Esophagus squamous epithelium (tissue), 5 donors: ENCODE data around the gene DCC. TPM values are rescaled to one million over a fixed set of nuclear protein-coding genes. Genes with fewer than 3 reads are reported as not detected.

Experiments
- DNase-seq: peaks from one replicate; lab custom pipeline; 2025; lab: John Stamatoyannopoulos, UW
- H3K27ac ChIP-seq, 4 donors: fragments of 200-600 bp; sonication (generic); one replicate each; pipeline ENCODE4 v1.5.1; 2016 to 2019; ENCODE audit warnings: mild to moderate bottlenecking in 1 of 4
- H3K27me3 ChIP-seq, 4 donors: fragments of 200-600 bp; sonication (generic); 1 replicate in 3 of 4; 2 replicates in 1 of 4; pipeline versions ENCODE4 v1.5.1 to v1.6.0; 2017 to 2021; ENCODE audit warnings: antibody characterized with exemption in 1 of 4
- H3K36me3 ChIP-seq, 3 donors: fragments of 200-600 bp; sonication (generic); one replicate each; pipeline ENCODE4 v1.5.1; 2016 to 2019
- H3K4me1 ChIP-seq, 3 donors: fragments of 200-600 bp; sonication (generic); one replicate each; pipeline ENCODE4 v1.5.1; 2017 to 2019
- H3K4me3 ChIP-seq, 4 donors: fragments of 200-600 bp; sonication (generic); 1 replicate in 3 of 4; 2 replicates in 1 of 4; pipeline ENCODE4 v1.5.1; 2016 to 2019; ENCODE audit warnings: mild to moderate bottlenecking in 2 of 4, moderate library complexity in 1 of 4
- H3K9me3 ChIP-seq, 3 donors: fragments of 200-600 bp; sonication (generic); one replicate each; pipeline ENCODE4 v1.5.1; 2016 to 2019
- CTCF ChIP-seq, 6 experiments: fragments of 450-650 bp in 4 of 6; fragments of 200-600 bp in 2 of 6; sonication (generic) in 2 of 6; IDR thresholded peaks; one replicate each; pipeline ENCODE4 v1.5.1; 2016 to 2019; ENCODE audit warnings: antibody characterized with exemption in 6 of 6, mild to moderate bottlenecking in 4 of 6, moderate library complexity in 4 of 6
- POLR2A ChIP-seq, 4 donors: fragments of 450-650 bp; IDR thresholded peaks; one replicate each; pipeline ENCODE4 v1.6.1; 2017; ENCODE audit warnings: antibody characterized with exemption in 4 of 4, mild to moderate bottlenecking in 4 of 4, moderate library complexity in 3 of 4
- WGBS, 2 donors: methylation state at CpG; one replicate each; pipeline ENCODE4 v1.1.5; 2018; 5-methylcytosine and 5-hydroxymethylcytosine counted together
- intact Hi-C: fragments of 100-400 bp; cut with DNase I; formaldehyde crosslinking; loops from one replicate; pipeline ENCODE4 v1.15.0; 2022
- total RNA-seq, 4 donors: library from RNA; depleted of rRNA; stranded (reverse); fragments of >200 nt; gene quantifications; one replicate each; pipeline ENCODE4 v1.1.0, GENCODE V29; 2016
- donor health status: DM: yes; HTN: yes; CAD: no.

The DCC gene
- total RNA-seq, 4 donors from 2014 or later = 0.06 to 0.95 TPM; not detected in 2

- no peaks in the 10 kb centered on the region for H3K27me3 ChIP-seq
- no peak for TF ChIP-seq CTCF (IDR thresholded peaks at IDR 0.05)
- TF ChIP-seq POLR2A (IDR thresholded peaks at IDR 0.05) = no peak
- no peaks in the 10 kb centered on the region for H3K36me3 ChIP-seq
- WGBS, 2 donors = 49 to 53% methylated on average over 5 of the region's 5 CpGs
- H3K4me3 ChIP-seq = no peak overlapping the region
- intact Hi-C loops = no loop called here
- no peaks in the 10 kb centered on the region for H3K4me1 ChIP-seq
- H3K9me3 ChIP-seq = no peaks in the 10 kb centered on the region
- no peak overlapping the region for H3K27ac ChIP-seq
- DNase-seq = no peak
These were observed 753.6 kb downstream of the DCC start for GRCh38 chr18:53093636-53094035.

DNA sequence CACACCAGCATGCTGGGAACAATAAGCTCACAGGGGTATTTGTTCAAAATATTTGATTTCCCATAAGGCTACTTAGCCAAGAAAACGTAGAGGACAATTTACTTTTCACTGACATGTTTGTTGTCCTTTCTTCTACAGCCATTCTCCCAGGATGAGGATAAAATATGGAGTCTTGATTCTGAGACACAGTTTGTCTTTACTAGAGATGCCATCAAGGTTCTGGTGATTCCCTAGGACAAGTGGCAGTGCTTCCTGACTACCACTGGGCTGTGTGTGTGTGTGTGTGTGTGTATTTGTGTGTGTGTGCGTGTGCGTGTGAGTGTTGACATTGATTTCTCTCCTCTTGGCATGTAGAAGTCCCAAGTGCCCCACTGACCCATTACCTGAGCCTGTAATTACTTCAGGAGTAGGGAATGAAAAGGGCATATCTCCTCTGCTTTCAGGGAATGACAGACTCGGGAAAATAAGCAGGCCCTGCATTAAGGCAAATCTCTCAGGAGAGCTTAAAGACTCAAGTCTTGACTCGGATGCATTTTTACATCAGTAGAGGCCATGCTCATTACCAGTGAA is 761.6 kb downstream of the DCC start:
- intact Hi-C loops = no loop called here

DNA sequence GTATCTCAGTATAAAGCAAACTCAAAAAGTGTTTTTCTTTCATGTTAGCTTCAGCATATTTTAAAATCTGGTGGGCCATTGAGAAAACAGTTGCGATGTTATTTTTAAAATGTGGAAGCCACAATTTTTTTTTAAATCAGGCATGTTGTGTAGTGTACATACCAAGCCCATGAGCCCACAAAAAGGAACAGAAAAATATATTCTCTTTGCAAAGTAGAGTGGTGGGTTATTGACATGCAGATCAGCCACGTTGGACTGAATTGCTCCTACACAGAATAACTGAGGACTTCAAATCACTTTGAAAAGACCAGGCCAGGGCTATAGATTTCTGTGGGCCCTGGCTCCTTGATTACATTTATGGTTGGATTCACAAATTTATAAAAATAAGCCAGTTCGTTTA is 774.4 kb downstream of the DCC start:
- peaks cover 0 to 3% (median 0%) of the 10 kb centered on the region in 3 donors for H3K9me3 ChIP-seq
- H3K4me1 ChIP-seq = no peaks in the 10 kb centered on the region
- H3K27me3 ChIP-seq = no peaks in the 10 kb centered on the region
- intact Hi-C loops = no loop called here
- 47 to 60% methylated on average over 3 of the region's 3 CpGs for WGBS, 2 donors
- DNase-seq = no peak
- no peak overlapping the region for H3K27ac ChIP-seq
- H3K4me3 ChIP-seq = no peak overlapping the region
- no peaks in the 10 kb centered on the region for H3K36me3 ChIP-seq
- TF ChIP-seq POLR2A (IDR thresholded peaks at IDR 0.05) = no peak
- TF ChIP-seq CTCF (IDR thresholded peaks at IDR 0.05) = no peak

More for the DNA sequence above, 761.6 kb downstream of the DCC start:
- TF ChIP-seq POLR2A (IDR thresholded peaks at IDR 0.05) = no peak
- no peak for TF ChIP-seq CTCF (IDR thresholded peaks at IDR 0.05)
- H3K4me1 ChIP-seq = no peaks in the 10 kb centered on the region
- WGBS, 2 donors = 65 to 76% methylated on average over 3 to 5 of the region's 5 CpGs
- no peak for DNase-seq
- H3K27ac ChIP-seq = no peak overlapping the region
- H3K27me3 ChIP-seq = no peaks in the 10 kb centered on the region
- H3K9me3 ChIP-seq = no peaks in the 10 kb centered on the region
- no peak overlapping the region for H3K4me3 ChIP-seq
- H3K36me3 ChIP-seq = no peaks in the 10 kb centered on the region

GRCh38 chr18:53115876-53116585 is 776.0 kb downstream of the DCC start:
- TF ChIP-seq POLR2A (IDR thresholded peaks at IDR 0.05) (no peak), CTCF (IDR thresholded peaks at IDR 0.05) (no peak)
- Histone ChIP-seq H3K27ac (no peak overlapping the region), H3K9me3 (no peaks in the 10 kb centered on the region), H3K27me3 (no peaks in the 10 kb centered on the region), H3K4me3 (peak overlapping the region in 3 of 4 donors; percentile 15 to 39 (median 23)), H3K4me1 (no peaks in the 10 kb centered on the region), H3K36me3 (no peaks in the 10 kb centered on the region)
- DNase-seq = no peak
- intact Hi-C loops = no loop called here
- WGBS, 2 donors = 44 to 60% methylated on average over 10 of the region's 10 CpGs

GRCh38 chr18:53117851-53118250 is 777.9 kb downstream of the DCC start:
- intact Hi-C loops = no loop called here
- Histone ChIP-seq H3K4me1 (no peaks in the 10 kb centered on the region), H3K4me3 (no peak overlapping the region), H3K9me3 (no peaks in the 10 kb centered on the region), H3K27ac (no peak overlapping the region), H3K27me3 (no peaks in the 10 kb centered on the region), H3K36me3 (no peaks in the 10 kb centered on the region)
- TF ChIP-seq POLR2A (IDR thresholded peaks at IDR 0.05) (no peak), CTCF (IDR thresholded peaks at IDR 0.05) (no peak)
- 47 to 48% methylated on average over 3 of the region's 3 CpGs for WGBS, 2 donors
- no peak for DNase-seq
